Fibroblast of lung (primary cell): ENCODE measurements around the gene LMAN1.

Experiments used
- CTCF ChIP-seq, 2 donors: IDR thresholded peaks in 1 of 2; conservative IDR thresholded peaks in 1 of 2; 1 replicate in 1 of 2; 2 replicates in 1 of 2; pipeline ENCODE4 v1.5.1; 2011 to 2012; ENCODE audit warnings: low read length in 2 of 2, control low read depth in 1 of 2, inconsistent platforms in 1 of 2, low read depth in 1 of 2, mild to moderate bottlenecking in 1 of 2
- EZH2 ChIP-seq: IDR thresholded peaks from 2 replicates; pipeline ENCODE4 v1.5.1; 2012; ENCODE audit warnings: low read length, control low read depth, mild to moderate bottlenecking; ENCODE audit errors: missing control alignments

- TF ChIP-seq CTCF (conservative IDR thresholded peaks at IDR 0.05 in 1 of 2, IDR thresholded peaks at IDR 0.05 in 1 of 2; ENCODE audit: low read depth in 1 of 2, low read length in 2 of 2) (no peak), EZH2 (no peak)
Observed at GRCh38 chr18:59374128-59374527, 15.1 kb upstream of the LMAN1 start.
